Activated T-cell treated with anti-CD3 and anti-CD28 coated beads for 48 hours (primary cell): ENCODE results near the gene PPM1L.
A peak's percentile ranks its signal among the peaks of the same experiment; 100 is the strongest.

ENCODE experiments used
- DNase-seq: peaks from one replicate; pipeline ENCODE4 v3.0.0-alpha.2; 2020; ENCODE audit warnings: low read depth

PPM1L gene

DNA sequence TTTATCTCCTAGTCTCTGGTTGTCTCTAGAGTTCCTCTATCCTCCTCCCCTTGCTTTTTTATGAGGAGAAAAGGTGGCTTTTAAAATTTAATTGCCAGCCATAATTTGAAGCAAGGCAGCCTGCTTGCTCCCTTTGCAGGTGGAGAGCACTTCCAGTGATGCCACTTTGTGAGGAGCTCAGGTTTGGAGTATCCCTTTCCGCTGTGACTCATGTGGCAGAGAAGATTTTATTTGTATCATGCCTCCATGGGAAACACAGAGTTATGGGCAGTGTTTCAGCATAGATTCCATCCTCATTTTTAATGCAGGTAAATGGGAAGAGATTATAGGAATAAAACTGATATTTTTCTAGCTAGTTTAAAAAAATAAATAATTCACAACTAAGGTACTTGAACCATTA, 7.0 kb downstream of the PPM1L start:
- no peak for DNase-seq

DNA sequence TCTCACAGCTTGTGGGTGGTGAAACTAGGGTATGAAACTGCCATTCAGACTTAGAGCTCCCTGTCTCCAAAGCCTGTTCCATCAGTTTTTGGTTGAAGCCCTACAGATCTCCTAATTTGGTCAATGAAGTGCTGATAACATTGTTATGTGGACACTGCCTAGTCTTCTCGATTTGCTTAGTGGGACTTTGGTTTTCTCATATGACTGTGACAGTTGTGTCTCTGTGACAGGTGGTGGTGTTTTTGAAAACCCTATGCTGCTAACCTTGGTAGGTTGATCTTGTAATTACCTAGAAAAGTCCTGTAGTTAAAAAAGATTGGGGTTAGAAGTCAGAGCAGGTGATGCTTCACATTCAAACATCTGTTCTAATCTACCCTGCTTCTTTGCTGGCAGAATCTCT, 9.2 kb downstream of the PPM1L start:
- no peak for DNase-seq

DNA sequence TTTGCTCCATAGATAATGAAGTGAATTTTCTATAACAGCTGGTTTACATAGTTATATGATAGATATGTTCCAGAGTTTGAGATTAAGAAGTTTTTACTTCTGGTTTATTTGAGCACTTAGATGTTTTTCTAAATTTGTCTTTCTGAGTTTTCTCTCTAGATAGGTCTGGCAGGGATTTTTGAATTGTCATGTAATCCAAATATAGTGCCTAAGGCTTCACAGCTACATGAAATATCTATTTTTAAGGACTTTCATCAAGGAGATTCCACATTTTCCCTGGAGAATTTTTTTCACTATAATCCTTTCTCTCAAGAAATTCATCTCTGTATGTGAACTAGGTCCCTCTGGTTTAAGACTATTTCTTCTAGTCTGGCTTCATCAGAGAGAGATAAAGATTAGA, 12.0 kb downstream of the PPM1L start:
- no peak for DNase-seq

DNA sequence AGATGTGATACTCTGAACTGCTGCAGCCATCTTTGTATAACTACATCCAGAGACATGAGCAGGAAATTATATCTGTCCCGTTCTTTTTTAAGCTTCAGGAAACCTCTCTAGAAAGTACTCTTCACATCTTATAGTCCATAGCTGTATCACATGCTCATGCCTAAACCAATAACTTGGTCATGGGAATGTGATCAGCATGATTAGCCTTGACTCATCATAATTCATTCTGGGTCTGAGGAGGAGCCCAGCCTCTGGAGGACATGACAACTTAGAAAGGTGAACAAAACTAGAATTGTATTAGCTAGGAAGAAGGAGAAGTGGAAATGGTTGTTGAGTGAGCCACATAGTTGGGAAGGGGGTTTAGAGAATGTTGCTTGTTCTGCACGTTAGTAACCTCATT, 12.9 kb downstream of the PPM1L start:
- no peak for DNase-seq

DNA sequence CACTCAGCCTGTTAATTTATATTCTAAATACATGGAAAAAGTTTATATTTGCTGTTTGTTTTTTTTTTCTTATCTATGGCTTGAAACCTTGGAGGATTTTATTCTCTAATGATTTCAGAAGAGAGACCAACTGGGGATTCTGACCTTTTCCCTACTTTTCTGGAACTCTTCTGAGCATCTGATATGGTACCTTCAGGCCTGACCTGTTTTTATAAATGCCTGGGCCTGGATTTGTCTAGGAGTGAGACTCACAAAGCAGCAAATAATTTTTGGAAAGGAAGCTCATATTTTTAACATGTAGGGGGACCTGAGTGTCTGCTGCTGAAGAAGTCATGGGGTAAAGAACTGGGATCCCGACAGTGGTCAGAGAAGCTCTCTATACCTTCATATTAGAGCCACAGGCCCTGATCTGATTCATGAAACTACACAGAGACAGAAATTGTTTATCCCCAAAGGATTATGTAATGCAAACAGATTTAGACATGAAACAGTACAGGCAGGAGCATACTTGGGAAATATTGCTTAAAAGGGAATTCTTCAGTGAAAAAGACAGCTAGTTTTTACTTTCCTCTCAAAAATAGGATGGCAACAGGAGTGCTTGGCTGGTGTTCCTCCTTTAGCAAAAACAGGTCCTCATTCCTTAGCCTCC, 15.9 kb downstream of the PPM1L start:
- DNase-seq: no peak

DNA sequence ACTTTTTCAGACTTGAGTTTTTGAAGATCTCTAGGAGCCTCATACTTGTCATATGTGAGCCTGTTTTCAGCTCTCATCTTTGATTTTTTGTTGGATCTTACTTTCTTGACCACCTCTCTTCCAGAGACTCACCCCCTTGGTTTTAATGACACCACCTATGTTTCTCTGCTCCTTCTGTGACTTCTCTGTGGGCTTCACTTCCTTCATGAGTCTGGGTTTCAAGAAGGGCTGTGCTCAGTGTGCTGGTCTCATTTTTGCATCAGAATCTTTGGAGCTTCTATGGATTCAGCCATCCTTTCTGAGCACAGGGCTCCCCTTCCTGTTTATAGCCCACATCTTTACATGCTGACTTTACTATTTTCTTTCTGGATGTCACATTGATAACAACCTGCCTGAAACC, 17.7 kb downstream of the PPM1L start:
- DNase-seq: no peak

DNA sequence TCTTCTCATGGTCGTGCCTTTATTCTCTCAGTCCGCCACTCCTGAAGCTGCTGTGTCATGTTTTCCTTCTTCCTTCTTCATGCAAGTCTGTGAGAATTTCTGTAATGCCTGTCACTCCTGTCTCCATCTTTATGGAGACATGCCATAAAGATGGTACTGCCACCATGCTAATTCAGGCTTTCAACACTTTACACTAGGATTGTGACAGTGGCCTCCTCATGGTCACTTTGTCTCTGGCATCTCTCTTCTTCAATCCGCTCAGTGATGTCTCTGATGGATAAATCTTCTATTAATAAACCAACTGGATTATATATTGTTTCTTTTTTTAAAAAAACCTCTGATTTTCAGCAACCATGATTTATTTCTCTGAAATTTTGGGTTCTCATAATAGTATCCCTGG, 18.1 kb downstream of the PPM1L start:
- DNase-seq: no peak

DNA sequence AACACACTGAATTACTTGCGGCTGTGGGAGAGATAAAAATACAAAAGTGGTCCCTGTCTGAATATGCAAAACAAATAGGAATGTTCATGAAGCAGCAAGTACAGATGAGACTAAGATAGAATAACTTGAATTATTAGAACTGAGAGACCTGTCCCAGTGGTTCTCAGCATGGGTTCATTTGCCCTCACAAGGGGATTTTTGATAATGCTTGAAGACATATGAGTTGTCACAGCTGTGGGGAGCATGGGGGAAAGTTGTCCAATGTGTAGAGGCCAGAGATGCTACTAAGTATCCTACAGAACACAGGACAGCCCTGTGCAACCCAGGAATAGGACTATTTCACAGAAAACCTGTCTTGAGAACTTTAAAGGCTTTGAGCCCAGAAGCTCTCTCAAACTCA, 22.4 kb downstream of the PPM1L start:
- no peak for DNase-seq

DNA sequence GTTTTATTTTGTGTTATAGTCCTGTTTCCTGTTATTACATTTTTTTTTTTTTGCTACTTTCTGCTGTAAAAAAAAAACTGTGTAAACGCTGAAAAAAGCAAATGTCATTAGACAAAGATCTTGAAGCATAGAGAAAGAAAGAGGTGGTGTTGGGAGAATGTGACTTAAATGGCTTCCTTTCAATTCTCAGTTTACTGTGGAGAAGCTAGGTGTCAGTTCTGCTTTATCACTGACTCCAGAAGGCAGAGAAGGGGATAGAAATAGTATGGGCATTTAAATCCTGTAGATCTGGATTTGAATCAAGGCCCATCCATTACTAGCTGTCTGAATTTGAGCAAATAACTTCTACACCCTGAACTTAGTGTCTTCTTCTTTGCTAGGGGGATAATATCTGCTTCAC, 23.0 kb downstream of the PPM1L start:
- no peak for DNase-seq

DNA sequence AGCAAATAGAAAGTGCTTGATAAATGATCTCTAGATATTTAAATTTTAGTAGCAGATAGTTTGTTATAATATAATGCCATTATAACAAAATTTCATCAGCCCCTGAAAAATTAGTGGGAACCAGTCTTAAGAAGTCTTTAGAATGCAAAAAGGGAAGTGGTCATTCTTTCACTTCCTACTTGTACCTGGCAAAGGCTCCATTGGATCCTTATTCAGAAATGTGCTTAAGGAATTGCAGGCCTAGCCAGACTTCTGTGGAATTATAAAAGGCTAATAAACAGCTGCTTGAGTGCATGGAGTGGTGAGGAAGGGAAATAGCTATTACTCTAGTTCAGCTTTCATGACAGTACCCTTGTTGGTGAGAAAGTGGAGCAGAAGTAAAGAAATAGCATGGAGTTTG, 24.2 kb downstream of the PPM1L start:
- DNase-seq: no peak

DNA sequence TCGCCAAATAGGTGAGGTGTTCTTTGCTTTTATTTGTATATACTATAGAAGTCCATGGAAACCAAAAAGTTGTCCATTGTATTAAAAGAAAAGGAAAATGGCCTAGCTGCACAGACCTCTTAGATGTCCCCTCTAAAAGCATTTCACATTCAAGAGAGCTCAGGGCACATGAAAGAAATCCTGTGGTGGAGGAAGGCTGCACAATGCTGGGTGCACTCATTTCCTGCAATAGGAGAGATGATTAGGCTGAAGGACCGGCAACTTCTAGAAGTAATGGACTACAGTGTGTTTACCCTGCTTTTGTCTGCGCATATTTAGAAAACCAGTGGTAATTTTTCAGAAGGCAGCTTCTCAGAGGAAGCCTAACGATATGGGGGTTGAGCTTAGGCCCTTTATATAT, 25.4 kb downstream of the PPM1L start:
- DNase-seq: no peak

DNA sequence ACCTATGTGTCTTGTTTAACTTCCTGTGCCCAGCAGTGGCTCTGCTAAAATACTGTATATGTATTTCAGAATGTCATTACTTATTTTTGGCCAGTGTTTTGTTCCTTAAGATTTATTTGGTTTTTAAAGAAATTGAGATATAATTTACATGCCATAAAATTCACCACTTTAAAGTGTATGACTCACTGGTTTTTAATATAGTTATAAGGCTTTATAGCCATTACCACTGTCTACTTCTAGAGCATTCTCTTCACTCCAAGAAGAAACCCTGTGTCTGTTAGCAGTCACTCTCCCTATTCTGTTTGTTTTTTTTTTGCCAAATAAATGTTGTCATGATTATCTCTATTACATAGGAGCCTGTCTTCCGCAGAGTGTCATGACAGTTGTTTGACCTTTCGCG, 25.8 kb downstream of the PPM1L start:
- DNase-seq: no peak

DNA sequence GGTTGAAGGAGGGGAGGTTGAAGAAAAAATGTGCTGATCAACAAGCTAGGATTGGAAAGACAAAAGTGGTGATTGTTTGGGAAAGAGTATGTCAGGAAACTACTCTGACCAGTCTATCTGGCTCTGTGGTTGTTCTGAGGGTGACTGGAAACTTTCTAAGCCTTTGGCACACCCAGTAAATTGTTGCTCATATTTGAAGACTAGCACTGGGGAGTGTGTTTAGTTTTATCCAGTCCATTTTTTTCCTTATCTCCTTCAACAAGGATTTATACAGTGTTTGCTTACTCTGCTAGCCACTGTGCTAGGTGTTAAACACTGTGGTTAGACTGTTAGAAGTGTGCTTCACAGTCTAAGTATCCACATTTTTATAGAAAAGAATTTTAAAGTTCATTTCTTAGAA, 28.8 kb downstream of the PPM1L start:
- no peak for DNase-seq

DNA sequence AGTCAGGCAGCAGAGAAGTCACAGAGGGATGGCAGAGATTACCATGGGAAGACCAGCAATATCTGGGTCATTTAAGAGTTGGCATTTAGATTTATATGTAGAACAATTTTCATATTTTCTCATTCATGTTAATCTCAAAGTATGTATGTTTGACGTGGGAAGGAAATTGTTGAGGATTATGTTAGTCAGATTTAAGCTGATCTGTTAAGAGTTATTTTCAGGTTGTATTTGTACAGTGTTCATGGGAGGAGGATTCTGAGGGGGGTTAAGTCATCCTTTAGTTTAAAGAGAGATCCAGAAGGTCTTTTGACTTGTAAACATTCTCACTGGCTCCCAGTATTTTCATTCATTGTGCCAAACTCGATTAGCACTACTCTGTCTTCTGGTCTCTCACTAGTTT, 34.7 kb downstream of the PPM1L start:
- no peak for DNase-seq

DNA sequence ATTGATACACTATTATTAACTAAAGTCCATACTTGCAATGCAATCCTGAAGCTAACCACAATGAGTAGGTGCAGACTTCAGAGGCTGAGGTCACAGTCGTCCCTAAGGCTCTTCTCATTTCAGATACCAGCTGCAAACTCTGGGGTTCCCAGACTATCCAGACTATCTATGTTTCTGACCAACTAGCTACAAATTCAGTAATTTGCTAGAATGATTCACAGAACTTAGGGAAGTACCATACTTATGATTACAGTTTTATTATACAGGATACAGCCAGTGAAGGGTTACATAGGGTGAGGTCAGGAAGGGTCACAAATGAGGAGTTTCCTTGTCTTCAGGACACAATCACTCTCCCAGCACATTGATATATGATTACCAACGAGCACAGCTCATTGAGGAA, 36.5 kb downstream of the PPM1L start:
- no peak for DNase-seq

DNA sequence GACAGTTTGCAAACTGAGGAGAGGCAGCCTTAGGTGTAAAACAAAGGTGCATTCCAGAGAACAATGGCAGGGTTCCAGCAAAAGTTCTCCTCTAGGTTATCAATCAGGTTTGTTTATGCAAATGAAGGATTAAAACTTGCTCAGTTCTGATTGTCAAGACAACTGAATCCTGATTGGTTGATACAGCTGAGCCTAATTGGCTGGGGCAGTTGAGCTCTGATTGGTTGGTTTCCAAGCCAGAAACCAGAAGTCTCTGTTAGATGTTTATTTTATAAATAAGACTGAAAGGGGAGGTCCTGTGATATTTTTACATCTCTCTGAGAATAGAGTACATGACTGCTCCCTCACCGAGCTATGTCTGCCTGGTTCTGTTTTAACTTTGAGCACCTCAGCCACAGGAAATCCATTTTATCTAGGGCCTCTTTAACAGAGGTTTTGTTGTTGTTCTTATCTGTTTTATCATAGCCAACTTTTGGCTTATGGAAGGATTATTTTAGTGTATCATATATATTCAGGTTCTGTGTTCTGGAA, 37.8 kb downstream of the PPM1L start:
- DNase-seq: no peak

DNA sequence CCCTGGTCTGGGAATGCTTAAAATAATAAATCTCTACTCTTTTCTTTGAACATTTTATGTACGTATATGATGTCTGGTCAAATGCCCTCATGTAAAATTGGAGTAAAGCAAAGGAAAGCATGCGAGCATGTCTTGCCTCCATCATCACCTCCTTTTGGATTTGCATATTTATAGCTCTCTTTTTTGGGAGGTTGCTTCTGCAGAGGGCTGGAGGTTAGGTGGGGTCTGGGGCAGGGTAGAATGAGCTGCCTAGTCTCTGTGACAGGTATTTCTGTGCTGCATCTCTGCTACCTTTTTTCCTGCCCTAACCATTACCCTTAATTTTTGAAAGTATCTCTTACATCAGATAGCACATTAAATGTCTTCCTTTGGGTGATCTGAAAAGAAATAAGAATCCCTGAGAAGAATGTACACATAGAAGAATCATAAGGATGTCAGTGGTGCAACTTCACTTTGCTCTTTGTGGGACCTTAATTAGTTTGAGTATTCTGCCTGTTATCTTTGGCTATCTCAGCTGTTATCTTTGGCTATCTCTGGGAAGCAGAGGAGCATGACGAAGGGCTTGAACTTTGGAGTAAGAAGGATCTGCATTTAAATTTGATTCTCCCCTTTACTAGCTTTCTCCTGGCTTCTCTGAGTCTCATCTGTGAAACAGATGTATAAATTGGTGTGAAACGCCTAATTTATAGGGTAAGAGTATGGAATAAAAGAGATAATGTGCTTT, 40.2 kb downstream of the PPM1L start:
- DNase-seq: no peak

DNA sequence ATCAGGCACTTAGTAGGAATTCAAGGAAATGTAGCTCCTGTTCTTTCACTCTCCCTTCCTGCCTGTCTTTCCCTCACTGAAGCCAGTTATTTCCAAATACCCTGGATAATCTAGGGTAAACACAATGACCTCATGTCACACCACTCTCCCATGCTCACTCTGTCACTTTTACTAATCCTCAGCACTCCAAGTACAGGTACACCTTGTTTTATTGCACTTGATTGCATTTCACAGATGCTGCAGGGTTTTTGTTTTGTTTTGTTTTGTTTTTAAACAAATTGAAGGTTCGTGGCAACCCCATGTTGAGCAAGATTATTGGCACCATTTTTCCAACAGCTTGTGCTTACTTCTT, 40.8 kb downstream of the PPM1L start:
- DNase-seq: no peak

DNA sequence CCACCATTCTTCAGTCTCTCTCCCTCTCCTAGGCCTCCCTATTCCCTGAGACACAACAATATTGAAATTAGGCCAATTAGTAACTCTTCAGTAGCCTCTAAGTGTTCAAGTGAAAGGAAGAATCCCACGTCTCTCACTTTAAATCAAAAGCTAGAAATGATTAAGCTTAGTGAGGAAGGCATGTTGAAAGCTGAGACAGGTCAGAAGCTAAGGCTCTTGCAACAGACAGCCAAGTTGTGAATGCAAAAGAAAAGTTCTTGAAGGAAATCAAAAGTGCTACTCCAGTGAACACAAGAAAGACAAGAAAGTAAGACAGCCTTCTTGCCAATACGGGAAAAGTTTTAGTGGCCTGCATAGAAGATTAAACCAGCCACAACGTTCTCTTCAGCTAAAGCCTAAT, 41.3 kb downstream of the PPM1L start:
- no peak for DNase-seq

DNA sequence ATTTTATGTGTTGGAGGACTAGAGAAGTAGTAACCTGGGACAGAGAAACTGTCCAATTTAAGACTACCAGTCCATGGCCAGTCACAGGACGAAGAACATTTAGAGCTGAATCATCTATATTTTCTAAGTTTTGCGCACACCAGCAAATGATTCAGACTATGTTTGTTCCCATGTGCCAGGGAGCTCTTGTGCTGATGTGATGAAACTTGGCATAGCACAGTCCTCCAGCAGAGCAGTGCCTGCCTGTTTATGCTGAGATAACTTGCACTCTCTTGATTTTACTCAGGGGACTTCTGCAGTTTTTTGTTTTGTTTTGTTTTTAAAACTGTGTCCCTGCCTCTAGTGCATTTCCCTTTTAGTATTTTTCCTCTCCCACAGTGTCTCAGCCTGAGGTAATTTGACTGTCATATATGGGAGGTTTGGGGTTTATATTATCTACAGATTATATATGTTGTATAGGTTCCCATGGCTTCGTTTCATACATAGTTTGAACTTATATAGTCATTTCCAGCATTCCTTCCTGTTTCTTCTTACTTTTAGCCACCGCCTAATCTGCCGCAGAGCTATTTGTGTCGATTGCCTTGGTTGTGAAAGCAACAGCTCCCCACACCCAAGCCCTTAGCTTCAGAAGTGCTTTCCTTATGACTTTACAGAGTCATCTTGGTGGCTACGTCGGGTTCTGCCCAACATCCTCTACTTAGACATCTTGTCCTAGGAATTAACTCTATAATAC, 45.5 kb downstream of the PPM1L start:
- peak; percentile 28 for DNase-seq

DNA sequence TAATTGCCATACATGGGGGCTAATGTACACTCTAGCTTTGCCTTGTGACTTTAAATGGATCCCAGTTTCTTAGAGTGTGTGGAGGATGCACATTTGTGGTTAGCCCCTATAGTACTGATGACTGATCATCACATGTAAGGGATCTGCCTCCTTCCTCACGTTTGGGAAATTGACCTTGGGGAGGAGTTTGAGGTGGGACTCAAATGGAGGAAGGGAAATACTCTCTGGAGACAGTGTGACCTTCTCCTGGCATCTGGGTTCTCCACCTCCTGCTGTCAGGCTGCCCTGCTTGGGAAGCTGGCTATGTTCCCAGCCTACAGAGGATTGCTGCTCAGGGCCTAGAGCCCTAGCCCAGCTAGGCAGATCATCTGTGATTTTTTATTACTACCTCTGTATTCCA, 48.7 kb downstream of the PPM1L start:
- no peak for DNase-seq

DNA sequence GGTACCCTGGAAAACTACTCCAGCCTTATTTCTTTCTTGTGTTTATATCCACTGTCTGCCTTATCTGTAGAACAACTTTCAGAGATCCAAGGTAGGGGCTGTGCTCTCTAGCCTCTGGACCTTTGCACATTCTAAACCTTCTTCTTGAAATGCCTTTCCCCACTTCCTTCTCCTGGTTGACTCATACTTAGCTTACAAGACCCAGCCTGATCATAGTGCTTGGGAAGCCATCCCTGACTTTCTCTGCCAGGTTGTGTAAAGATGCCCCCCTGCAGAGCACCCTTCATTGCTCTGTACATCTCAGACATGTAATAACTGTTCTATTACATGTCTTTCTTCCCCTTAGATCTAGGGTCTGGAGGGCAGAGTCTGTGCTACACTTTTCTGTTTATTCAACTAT, 50.1 kb downstream of the PPM1L start:
- DNase-seq: no peak

DNA sequence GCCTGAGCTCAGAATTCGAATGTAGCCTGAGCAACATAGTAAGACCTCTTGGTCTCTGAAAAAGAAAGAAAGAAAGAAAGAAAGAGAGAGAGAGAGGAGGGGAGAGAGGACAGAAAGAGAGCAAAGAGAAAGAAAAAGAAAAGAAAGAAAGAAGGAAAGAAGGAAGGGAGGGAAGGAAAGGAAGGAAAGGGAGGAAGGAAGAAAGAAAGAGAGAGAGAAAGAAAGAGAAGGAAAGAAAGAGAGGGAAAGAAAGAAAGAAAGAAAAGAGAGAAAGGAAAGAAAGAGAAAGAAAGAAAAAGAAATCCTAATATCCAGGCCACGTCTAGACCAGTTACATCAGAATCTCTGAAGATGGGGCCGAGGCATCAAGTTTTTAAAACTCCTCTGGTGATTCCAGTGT, 50.7 kb downstream of the PPM1L start:
- no peak for DNase-seq
